Testis (tissue), 2 donors: ENCODE measurements around the gene MCM3AP.

Experiments
- POLR2A ChIP-seq: fragments of 450-650 bp; IDR thresholded peaks from one replicate; pipeline ENCODE4 v1.6.1; 2017; ENCODE audit warnings: antibody characterized with exemption, mild to moderate bottlenecking, moderate library complexity
- TF ChIP-seq, protein P1 (sequence below), 3 experiments: fragments of 450-650 bp in 2 of 3; fragments of 200-600 bp in 1 of 3; sonication (generic) in 1 of 3; IDR thresholded peaks; one replicate each; pipeline ENCODE4 v1.5.1; 2016 to 2019; ENCODE audit warnings: antibody characterized with exemption in 3 of 3, mild to moderate bottlenecking in 2 of 3, moderate library complexity in 1 of 3

- TF ChIP-seq POLR2A: no peak
- TF ChIP-seq, protein P1, sequence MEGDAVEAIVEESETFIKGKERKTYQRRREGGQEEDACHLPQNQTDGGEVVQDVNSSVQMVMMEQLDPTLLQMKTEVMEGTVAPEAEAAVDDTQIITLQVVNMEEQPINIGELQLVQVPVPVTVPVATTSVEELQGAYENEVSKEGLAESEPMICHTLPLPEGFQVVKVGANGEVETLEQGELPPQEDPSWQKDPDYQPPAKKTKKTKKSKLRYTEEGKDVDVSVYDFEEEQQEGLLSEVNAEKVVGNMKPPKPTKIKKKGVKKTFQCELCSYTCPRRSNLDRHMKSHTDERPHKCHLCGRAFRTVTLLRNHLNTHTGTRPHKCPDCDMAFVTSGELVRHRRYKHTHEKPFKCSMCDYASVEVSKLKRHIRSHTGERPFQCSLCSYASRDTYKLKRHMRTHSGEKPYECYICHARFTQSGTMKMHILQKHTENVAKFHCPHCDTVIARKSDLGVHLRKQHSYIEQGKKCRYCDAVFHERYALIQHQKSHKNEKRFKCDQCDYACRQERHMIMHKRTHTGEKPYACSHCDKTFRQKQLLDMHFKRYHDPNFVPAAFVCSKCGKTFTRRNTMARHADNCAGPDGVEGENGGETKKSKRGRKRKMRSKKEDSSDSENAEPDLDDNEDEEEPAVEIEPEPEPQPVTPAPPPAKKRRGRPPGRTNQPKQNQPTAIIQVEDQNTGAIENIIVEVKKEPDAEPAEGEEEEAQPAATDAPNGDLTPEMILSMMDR (IDR thresholded peaks at IDR 0.05): no peak
Measured at GRCh38 chr21:46308431-46308830, 23.0 kb upstream of the MCM3AP start.
